Fibroblast of mammary gland (primary cell): Measurements from ENCODE around the gene D2HGDH.
"Not testable (repeated sequence)": the region's sequence is repeated elsewhere in the genome, so short reads cannot be mapped to it uniquely, and the experiment has no call there.

ENCODE experiments used
- DNase-seq: peaks from one replicate; pipeline ENCODE4 v3.0.0-alpha.2; 2010; ENCODE audit warnings: low read depth
- H3K4me3 ChIP-seq: 2 replicates; pipeline ENCODE4 v1.5.1; 2011; ENCODE audit warnings: low read depth, mild to moderate bottlenecking, low read length, moderate library complexity; ENCODE audit not compliant: control insufficient read depth
- CTCF ChIP-seq: conservative IDR thresholded peaks from 2 replicates; pipeline ENCODE4 v1.5.1; 2011; ENCODE audit warnings: low read depth, low read length, inconsistent platforms; ENCODE audit not compliant: control insufficient read depth, insufficient read depth

The D2HGDH gene

GRCh38 chr2:241803387-241804325 is 69.2 kb downstream of the D2HGDH start:
- H3K4me3 ChIP-seq = no peak overlapping the region
- TF ChIP-seq CTCF = no peak
- peak; percentile 22 for DNase-seq

GRCh38 chr2:241804326-241805229 is 70.1 kb downstream of the D2HGDH start:
- DNase-seq = no peak
- H3K4me3 ChIP-seq = no peak overlapping the region
- TF ChIP-seq CTCF = no peak

- not testable (repeated sequence) for DNase-seq, H3K4me3 ChIP-seq
These were observed 71.8 kb downstream of the D2HGDH start for GRCh38 chr2:241806217-241806616.

GRCh38 chr2:241808051-241808720 is 73.8 kb downstream of the D2HGDH start:
- TF ChIP-seq CTCF = no peak
- DNase-seq = peak; percentile 2
- H3K4me3 ChIP-seq = no peak overlapping the region

GRCh38 chr2:241808721-241809382 is 74.4 kb downstream of the D2HGDH start, which contains the start of gene NEU4:
Gene NEU4 (plus strand): TSS chr2:241809193. CDS start chr2:241814485, 5,292 bp downstream.
- H3K4me3 ChIP-seq = no peak within 1 kb of the TSS
- no peak for TF ChIP-seq CTCF
- no peak for DNase-seq

GRCh38 chr2:241809383-241810306 is 75.2 kb downstream of the D2HGDH start:
- H3K4me3 ChIP-seq = no peak overlapping the region
- DNase-seq = no peak
- TF ChIP-seq CTCF = no peak
